Suppressor macrophage treated with lipopolysaccharide for 4 hours (primary cell): ENCODE measurements around the gene RPGRIP1.
"Not testable (repeated sequence)": the region's sequence is repeated elsewhere in the genome, so short reads cannot be mapped to it uniquely, and the experiment has no call there.

ENCODE experiments used
- DNase-seq: peaks from one replicate; pipeline ENCODE4 v3.0.0-alpha.2; 2020

RPGRIP1 gene

GRCh38 chr14:21258889-21259787 is 20.7 kb upstream of the RPGRIP1 start:
- no peak for DNase-seq

GRCh38 chr14:21261824-21262223 is 18.1 kb upstream of the RPGRIP1 start:
- no peak for DNase-seq

GRCh38 chr14:21262410-21262809 is 17.5 kb upstream of the RPGRIP1 start:
- DNase-seq = no peak

- peak; percentile 49 for DNase-seq
Observed at GRCh38 chr14:21263284-21264024, 16.4 kb upstream of the RPGRIP1 start.

- DNase-seq = peak; percentile 66
Observed at GRCh38 chr14:21264025-21264801, 15.7 kb upstream of the RPGRIP1 start.

- DNase-seq = no peak
Observed at GRCh38 chr14:21267431-21267845, 12.4 kb upstream of the RPGRIP1 start.

GRCh38 chr14:21267886-21268616 is 11.8 kb upstream of the RPGRIP1 start:
- DNase-seq = peak; percentile 92

GRCh38 chr14:21268617-21269251 is 11.1 kb upstream of the RPGRIP1 start:
- peak; percentile 69 for DNase-seq

GRCh38 chr14:21269252-21270046 is 10.4 kb upstream of the RPGRIP1 start, which contains the start of gene HNRNPC:
HNRNPC (minus strand) TSS chr14:21269442; CDS start chr14:21234193, 35,249 bp downstream.
- peak; percentile 99 for DNase-seq

GRCh38 chr14:21272661-21273060 is 7.2 kb upstream of the RPGRIP1 start:
- not testable (repeated sequence) for DNase-seq

GRCh38 chr14:21275261-21275858 is 4.5 kb upstream of the RPGRIP1 start:
- no peak for DNase-seq

- DNase-seq = peak; percentile 72
Observed at GRCh38 chr14:21278632-21279031, 1.3 kb upstream of the RPGRIP1 start.

GRCh38 chr14:21281917-21282316 is 2.0 kb downstream of the RPGRIP1 start:
- peak; percentile 51 for DNase-seq

GRCh38 chr14:21286516-21286915 is 6.6 kb downstream of the RPGRIP1 start:
- DNase-seq = not testable (repeated sequence)

GRCh38 chr14:21287168-21287567 is 7.3 kb downstream of the RPGRIP1 start:
- no peak for DNase-seq

GRCh38 chr14:21294026-21294425 is 14.1 kb downstream of the RPGRIP1 start:
- not testable (repeated sequence) for DNase-seq

GRCh38 chr14:21298358-21298757 is 18.5 kb downstream of the RPGRIP1 start:
- peak; percentile 27 for DNase-seq

- DNase-seq = no peak
Observed at GRCh38 chr14:21299562-21300130, 19.8 kb downstream of the RPGRIP1 start.

- DNase-seq = no peak
Observed at GRCh38 chr14:21300892-21301291, 21.0 kb downstream of the RPGRIP1 start.
